ENCODE data around the gene CHST8.

CHST8 gene

DNA sequence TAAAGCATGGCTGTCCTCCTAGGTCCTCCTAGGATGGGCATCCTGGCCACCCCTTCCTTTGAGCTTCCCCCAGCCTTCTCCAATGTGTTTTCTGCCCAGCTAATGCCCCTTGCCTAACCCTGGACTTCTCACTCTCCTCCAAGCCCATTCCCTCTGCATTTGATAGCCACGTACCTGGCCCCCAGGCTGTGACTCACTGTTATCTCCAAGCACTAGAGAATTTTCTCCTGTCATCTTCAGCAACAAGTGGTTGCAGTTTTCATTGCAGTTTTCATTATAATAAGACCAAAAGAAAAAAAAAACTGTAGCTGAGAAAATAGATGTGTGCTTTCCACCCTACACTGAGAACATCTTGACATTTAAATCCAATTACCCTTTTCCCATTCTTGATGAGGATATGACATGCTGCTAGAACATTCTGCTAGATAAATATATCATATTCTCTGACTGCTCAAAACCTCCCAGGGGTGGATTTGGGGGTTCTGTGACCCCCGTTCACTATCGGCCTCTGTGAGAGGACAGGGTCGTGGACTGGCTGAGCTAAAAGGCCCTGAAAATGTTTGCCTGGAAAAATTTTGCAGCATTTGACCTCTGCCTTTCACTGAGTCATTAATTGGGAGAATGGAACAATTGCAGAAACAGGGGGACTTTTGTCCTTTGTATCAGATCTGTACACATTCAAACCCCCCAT is 116.1 kb downstream of the CHST8 start:
- Mint-ChIP-seq H3K36me3 (no peaks in the 10 kb centered on the region), H3K4me1 (no peaks in the 10 kb centered on the region), H3K4me3 (no peak overlapping the region), H3K27me3 (peaks cover 12 to 29% of the 10 kb centered on the region in 2 donors), H3K9me3 (peaks cover 0 to 2% of the 10 kb centered on the region in 2 donors), H3K27ac (no peak overlapping the region)
- ATAC-seq (replicated peaks) (no peak), DNase-seq (no peak)

GRCh38 chr19:33740811-33741396 is 119.2 kb downstream of the CHST8 start:
- ATAC-seq (replicated peaks) (no peak), DNase-seq (no peak)
- no peaks in the 10 kb centered on the region for H3K4me1 Mint-ChIP-seq
- no peak overlapping the region for H3K4me3 Mint-ChIP-seq
- no peaks in the 10 kb centered on the region for H3K9me3 Mint-ChIP-seq
- H3K36me3 Mint-ChIP-seq: no peaks in the 10 kb centered on the region
- no peak overlapping the region for H3K27ac Mint-ChIP-seq
- H3K27me3 Mint-ChIP-seq: peaks cover 7 to 25% of the 10 kb centered on the region in 2 donors

- ATAC-seq (replicated peaks) (no peak), DNase-seq (no peak)
- H3K4me1 Mint-ChIP-seq: no peaks in the 10 kb centered on the region
- H3K4me3 Mint-ChIP-seq: no peak overlapping the region
- H3K27me3 Mint-ChIP-seq: peaks cover 18 to 26% of the 10 kb centered on the region in 2 donors
- H3K9me3 Mint-ChIP-seq: no peaks in the 10 kb centered on the region
- no peak overlapping the region for H3K27ac Mint-ChIP-seq
- H3K36me3 Mint-ChIP-seq: no peaks in the 10 kb centered on the region
Measured at GRCh38 chr19:33745297-33745696, 123.5 kb downstream of the CHST8 start.

GRCh38 chr19:33746159-33746558 is 124.4 kb downstream of the CHST8 start:
- peaks cover 18 to 26% of the 10 kb centered on the region in 2 donors for H3K27me3 Mint-ChIP-seq
- DNase-seq (no peak), ATAC-seq (replicated peaks) (no peak)
- H3K36me3 Mint-ChIP-seq: no peaks in the 10 kb centered on the region
- no peaks in the 10 kb centered on the region for H3K9me3 Mint-ChIP-seq
- H3K27ac Mint-ChIP-seq: no peak overlapping the region
- H3K4me1 Mint-ChIP-seq: no peaks in the 10 kb centered on the region
- H3K4me3 Mint-ChIP-seq: no peak overlapping the region

- no peak for DNase-seq
- H3K4me1 Mint-ChIP-seq: no peaks in the 10 kb centered on the region
- ATAC-seq (replicated peaks): no peak
- H3K9me3 Mint-ChIP-seq: no peaks in the 10 kb centered on the region
- no peak overlapping the region for H3K27ac Mint-ChIP-seq
- no peak overlapping the region for H3K4me3 Mint-ChIP-seq
- no peaks in the 10 kb centered on the region for H3K36me3 Mint-ChIP-seq
- H3K27me3 Mint-ChIP-seq: peaks cover 18 to 26% of the 10 kb centered on the region in 2 donors
Measured at GRCh38 chr19:33747273-33747672, 125.5 kb downstream of the CHST8 start.

- no peaks in the 10 kb centered on the region for H3K4me1 Mint-ChIP-seq
- no peaks in the 10 kb centered on the region for H3K9me3 Mint-ChIP-seq
- H3K27ac Mint-ChIP-seq: no peak overlapping the region
- H3K36me3 Mint-ChIP-seq: no peaks in the 10 kb centered on the region
- no peak overlapping the region for H3K4me3 Mint-ChIP-seq
- no peak for ATAC-seq (replicated peaks)
- H3K27me3 Mint-ChIP-seq: peaks cover 18 to 26% of the 10 kb centered on the region in 2 donors
- DNase-seq: no peak
Measured at GRCh38 chr19:33748231-33748630, 126.5 kb downstream of the CHST8 start.

- Mint-ChIP-seq H3K36me3 (no peaks in the 10 kb centered on the region), H3K4me1 (no peaks in the 10 kb centered on the region), H3K27ac (no peak overlapping the region), H3K27me3 (peaks cover 20 to 28% of the 10 kb centered on the region in 2 donors), H3K4me3 (no peak overlapping the region), H3K9me3 (no peaks in the 10 kb centered on the region)
- DNase-seq (no peak), ATAC-seq (replicated peaks) (no peak)
Measured at GRCh38 chr19:33749016-33749415, 127.3 kb downstream of the CHST8 start.

DNA sequence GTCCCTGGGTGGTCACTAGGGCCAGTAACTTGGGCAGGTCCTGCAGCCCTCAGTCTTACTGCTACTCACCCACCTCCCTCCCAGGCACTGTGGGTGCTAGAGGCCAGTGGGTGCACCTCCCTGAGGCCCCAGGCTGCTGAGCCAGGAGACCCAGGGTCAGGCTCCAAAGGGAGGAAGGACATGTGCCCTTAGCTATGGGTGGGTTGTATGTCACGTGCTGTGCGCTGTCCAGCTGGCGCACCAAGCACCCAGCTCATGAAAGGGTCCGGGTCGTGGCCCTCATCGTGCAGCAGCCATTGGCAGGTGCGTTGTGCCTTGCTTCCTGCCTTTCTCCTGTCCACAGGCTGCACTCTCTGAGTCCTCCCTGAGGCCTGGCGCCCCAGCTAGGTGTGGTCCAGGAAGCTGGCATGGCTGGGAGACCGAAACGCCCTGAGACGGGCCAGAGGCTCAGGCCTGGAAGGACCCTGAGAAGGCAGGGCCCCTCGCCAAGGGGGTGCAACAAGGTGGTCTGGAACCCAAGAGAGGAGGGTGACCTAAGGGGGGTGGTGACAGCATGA is 127.9 kb downstream of the CHST8 start:
- Mint-ChIP-seq H3K27ac (no peak overlapping the region), H3K4me3 (peak overlapping the region in 1 of 2 donors; percentile 35), H3K36me3 (no peaks in the 10 kb centered on the region), H3K27me3 (peaks cover 23 to 25% of the 10 kb centered on the region in 2 donors), H3K4me1 (no peaks in the 10 kb centered on the region), H3K9me3 (no peaks in the 10 kb centered on the region)
- DNase-seq (no peak), ATAC-seq (replicated peaks) (no peak)

DNA sequence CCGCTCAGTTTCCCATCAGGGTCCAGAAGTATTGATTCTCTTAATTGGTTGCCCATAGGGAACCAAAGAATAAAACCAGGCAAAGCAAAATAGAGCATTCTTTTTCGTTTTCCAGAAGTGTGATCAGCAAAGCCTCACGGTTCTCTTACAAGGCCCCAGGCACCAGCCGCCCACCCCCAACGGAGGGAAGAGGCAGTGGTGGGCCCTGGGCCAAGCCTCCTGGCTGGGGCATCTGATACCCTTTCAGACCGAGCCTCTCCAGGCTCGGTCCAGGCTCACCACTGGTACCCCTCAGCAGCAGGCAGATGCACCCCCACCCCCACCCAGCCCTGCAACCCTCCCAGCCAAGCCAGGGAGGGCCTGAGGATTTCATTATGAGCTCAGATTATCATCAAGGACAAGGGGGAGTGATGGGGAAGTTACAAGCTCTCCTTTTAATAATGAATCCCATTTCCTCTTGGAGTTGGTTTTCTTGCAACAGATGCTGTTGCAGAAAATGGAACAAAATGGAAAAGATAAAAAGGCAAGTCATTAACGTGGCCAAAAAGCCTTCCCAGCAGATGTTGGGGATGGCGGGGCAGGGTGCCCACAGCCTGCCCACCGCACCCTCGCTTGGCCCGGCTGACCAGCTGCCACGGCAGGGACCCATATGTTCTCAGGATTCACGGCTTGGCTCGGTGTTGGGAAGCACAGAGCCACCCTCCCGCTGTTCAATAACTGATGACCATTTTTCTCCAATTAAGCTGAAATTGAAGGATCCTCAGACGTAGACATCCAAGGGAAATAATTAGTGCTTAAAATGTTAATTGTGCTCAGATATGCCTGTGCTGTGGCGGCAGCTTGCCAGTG is 129.1 kb downstream of the CHST8 start:
- Mint-ChIP-seq H3K9me3 (no peaks in the 10 kb centered on the region), H3K27me3 (peaks cover 25 to 33% of the 10 kb centered on the region in 2 donors), H3K36me3 (no peaks in the 10 kb centered on the region), H3K27ac (no peak overlapping the region), H3K4me3 (no peak overlapping the region), H3K4me1 (no peaks in the 10 kb centered on the region)
- ATAC-seq (replicated peaks) (no peak), DNase-seq (no peak)

DNA sequence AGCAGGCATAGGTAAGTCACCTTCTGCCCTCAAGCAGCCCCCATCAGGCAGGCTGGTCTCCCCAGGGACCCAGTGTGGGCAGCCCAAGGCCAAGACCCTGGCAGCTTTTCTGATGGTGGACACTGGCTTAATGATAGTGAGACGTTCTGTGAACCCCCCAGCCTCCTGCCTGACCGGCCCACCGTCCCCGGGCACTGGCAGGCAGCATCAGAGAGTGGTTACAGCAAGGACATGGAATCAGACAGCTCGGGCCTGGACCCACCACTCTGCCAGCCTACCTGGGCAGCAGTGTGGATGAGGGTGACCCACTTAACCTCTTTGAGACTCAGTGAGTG is 129.7 kb downstream of the CHST8 start:
- Mint-ChIP-seq H3K27ac (no peak overlapping the region), H3K27me3 (peaks cover 22 to 34% of the 10 kb centered on the region in 2 donors), H3K9me3 (no peaks in the 10 kb centered on the region), H3K4me1 (no peaks in the 10 kb centered on the region), H3K36me3 (no peaks in the 10 kb centered on the region), H3K4me3 (no peak overlapping the region)
- ATAC-seq (replicated peaks): no peak
- DNase-seq: no peak

DNA sequence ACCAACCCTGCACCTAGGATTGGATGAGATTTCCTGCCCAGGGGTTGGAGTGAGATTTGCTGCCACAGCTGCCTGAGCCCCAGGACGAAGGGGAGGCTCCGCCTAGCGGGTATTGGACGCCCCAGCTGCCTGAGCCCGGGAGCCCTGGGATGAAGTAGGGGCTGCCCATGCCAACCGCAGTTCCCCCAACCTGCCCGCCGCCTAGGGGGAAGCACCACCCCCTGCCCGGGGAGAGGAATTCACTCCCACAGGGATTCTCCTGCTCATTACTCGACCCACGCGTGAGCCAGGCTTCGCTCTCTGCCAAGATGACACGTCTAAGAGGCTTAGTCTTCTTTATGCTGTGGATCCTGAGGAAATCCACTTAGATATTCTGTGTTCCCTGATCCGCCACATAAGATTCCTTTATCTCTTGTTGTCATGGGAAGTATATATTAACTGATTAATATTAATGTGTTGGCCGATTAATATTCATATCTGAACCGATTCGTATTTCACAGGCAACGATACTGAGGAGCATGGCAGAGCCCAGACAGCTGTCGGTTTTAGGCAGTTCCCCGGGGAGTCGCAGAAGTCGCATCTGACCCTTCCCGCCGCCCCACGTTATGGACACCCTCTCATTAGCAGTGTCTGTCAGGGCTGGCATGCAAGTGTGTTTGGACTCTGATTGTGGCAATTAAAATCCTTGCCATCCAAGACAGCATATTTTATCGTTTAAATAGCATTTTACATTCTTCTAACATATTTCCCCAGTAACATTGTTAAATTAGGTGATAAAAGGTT is 130.5 kb downstream of the CHST8 start:
- peaks cover 26 to 38% of the 10 kb centered on the region in 2 donors for H3K27me3 Mint-ChIP-seq

GRCh38 chr19:33752945-33753344 is 131.2 kb downstream of the CHST8 start:
- ATAC-seq (replicated peaks): no peak
- Mint-ChIP-seq H3K27me3 (peaks cover 26 to 38% of the 10 kb centered on the region in 2 donors), H3K4me1 (no peaks in the 10 kb centered on the region), H3K9me3 (no peaks in the 10 kb centered on the region), H3K27ac (no peak overlapping the region), H3K36me3 (no peaks in the 10 kb centered on the region), H3K4me3 (no peak overlapping the region)
- no peak for DNase-seq

More for the DNA sequence above, 130.5 kb downstream of the CHST8 start:
- Mint-ChIP-seq H3K4me3 (no peak overlapping the region), H3K9me3 (no peaks in the 10 kb centered on the region), H3K4me1 (no peaks in the 10 kb centered on the region), H3K36me3 (no peaks in the 10 kb centered on the region), H3K27ac (peak overlapping the region; percentile 20)
- DNase-seq (no peak), ATAC-seq (replicated peaks) (no peak)

DNA sequence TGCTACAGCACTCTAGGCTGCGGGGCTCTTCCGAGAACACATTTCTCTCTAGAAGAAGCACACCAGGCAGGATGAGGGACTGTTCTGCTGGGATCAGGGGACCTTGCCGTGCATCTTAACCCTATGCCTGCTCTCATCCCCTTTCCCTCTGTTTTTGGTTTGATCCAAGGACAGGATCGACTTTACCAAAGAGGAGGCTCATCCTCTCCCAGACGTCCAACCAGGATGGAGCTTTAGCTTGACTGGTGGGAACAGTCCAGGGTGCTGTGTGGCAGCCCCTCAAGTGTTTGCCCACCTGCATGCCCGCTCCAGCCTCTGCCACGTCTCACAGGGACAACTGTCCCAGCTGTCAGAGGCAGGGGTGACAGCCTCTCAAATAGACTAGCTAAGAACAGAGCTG is 132.6 kb downstream of the CHST8 start:
- DNase-seq: no peak
- no peak for ATAC-seq (replicated peaks)
- Mint-ChIP-seq H3K27ac (no peak overlapping the region), H3K36me3 (no peaks in the 10 kb centered on the region), H3K27me3 (peaks cover 16 to 30% of the 10 kb centered on the region in 2 donors), H3K4me3 (no peak overlapping the region), H3K9me3 (no peaks in the 10 kb centered on the region), H3K4me1 (no peaks in the 10 kb centered on the region)
